HG03025 (cell line): ENCODE measurements around the gene NR4A1.

Experiments used
- ATAC-seq: cut with Tn5 transposase; IDR thresholded peaks from one replicate; pipeline ENCODE4 v1.9.1; 2021; ENCODE audit warnings: mild to moderate bottlenecking, moderate library complexity; ENCODE audit not compliant: unreplicated experiment, low FRiP score

NR4A1 gene

GRCh38 chr12:52073531-52074381, 22.5 kb downstream of the NR4A1 start:
- no peak for ATAC-seq

- ATAC-seq, result no peak
Observed at GRCh38 chr12:52074971-52075724, 23.9 kb downstream of the NR4A1 start.

- ATAC-seq, result no peak
Observed at GRCh38 chr12:52076811-52077210, 25.6 kb downstream of the NR4A1 start.

GRCh38 chr12:52078276-52078675, 27.0 kb downstream of the NR4A1 start:
- no peak for ATAC-seq

- no peak for ATAC-seq
Observed at GRCh38 chr12:52079576-52080402, 28.5 kb downstream of the NR4A1 start, which contains the start of gene SMIM41. TSS of gene SMIM41 (plus strand) at chr12:52079704. CDS start at chr12:52079780, 76 bp downstream.

- no peak for ATAC-seq
Observed at GRCh38 chr12:52080403-52081251, 29.4 kb downstream of the NR4A1 start.

- peak; percentile 53 for ATAC-seq
Observed at GRCh38 chr12:52081263-52081733, 30.1 kb downstream of the NR4A1 start.

- no peak for ATAC-seq
Observed at GRCh38 chr12:52082026-52082668, 30.9 kb downstream of the NR4A1 start.

GRCh38 chr12:52082669-52082987, 31.4 kb downstream of the NR4A1 start:
- ATAC-seq, result no peak

GRCh38 chr12:52082988-52083637, 31.9 kb downstream of the NR4A1 start:
- no peak for ATAC-seq

GRCh38 chr12:52083638-52083996, 32.4 kb downstream of the NR4A1 start:
- no peak for ATAC-seq

- no peak for ATAC-seq
Observed at GRCh38 chr12:52084491-52085231, 33.4 kb downstream of the NR4A1 start.

GRCh38 chr12:52085682-52086180, 34.5 kb downstream of the NR4A1 start:
- no peak for ATAC-seq

GRCh38 chr12:52086366-52086765, 35.1 kb downstream of the NR4A1 start:
- ATAC-seq, result no peak

GRCh38 chr12:52086944-52087835, 35.9 kb downstream of the NR4A1 start:
- no peak for ATAC-seq

GRCh38 chr12:52087961-52088820, 36.9 kb downstream of the NR4A1 start:
- ATAC-seq, result no peak
